Activated CD4-positive, alpha-beta T cell treated with anti-CD3 and anti-CD28 coated beads, Interleukin-10, Interleukin-2, amounts not matched to agents 100 ng/mL and 50 ng/mL, durations not matched to agents 16 hours and 8 hours (primary cell): ENCODE data around the gene WTAP.
"Not testable (repeated sequence)": the region's sequence is repeated elsewhere in the genome, so short reads cannot be mapped to it uniquely, and the experiment has no call there.

ENCODE experiments used
- DNase-seq: peaks from one replicate; pipeline ENCODE4 v3.0.0-alpha.2; 2020

Gene WTAP

DNA sequence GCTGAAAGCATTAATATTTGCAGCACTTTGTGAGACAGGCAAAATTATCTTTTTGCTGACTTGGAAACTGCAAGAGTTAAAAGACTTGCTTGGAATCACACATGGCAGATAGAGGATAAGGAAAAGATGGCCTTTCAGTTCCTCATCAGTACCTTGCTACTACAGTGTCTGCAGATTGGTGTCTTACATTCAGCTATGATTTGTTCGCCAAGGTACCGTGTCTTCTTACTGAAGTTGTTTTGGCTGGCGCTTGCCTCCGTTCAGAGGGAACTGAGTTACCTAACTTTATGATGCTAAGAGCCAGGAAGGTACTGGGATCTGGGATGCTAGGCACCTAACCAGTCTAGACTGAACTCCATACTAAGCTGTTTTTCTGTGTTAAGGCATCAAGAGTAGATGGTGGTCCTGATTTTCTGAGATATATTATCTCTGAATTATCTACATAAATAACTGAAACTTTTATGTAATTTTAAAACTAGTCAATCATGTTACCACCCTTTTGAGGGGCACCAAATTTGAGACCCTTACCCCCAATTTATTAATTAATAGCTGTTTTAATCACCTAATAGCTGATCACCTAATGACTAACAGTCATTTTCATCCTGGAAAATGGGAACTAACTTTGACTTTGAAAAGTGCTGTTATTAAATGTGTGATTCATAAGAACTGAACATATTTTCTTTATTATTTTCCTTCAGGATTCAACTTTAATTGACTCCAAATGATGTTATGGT is 2.5 kb downstream of the WTAP start:
- peak; percentile 24 for DNase-seq

DNA sequence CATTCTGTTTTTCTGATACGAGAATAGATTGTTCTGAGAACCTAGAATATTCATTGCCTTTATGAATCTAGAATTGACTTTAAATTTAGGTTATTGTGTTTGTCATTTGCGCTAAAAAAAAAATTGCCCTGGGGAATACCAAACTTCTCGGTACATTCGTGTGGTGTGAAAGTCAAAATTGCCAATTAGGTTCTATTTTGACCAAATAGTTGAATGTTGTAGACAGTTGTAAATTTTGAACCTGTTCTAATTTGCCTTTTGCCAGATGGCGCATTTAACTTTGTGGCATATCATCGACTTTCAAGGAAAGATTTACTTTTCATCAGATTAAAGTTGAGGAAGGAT is 3.0 kb downstream of the WTAP start:
- no peak for DNase-seq

DNA sequence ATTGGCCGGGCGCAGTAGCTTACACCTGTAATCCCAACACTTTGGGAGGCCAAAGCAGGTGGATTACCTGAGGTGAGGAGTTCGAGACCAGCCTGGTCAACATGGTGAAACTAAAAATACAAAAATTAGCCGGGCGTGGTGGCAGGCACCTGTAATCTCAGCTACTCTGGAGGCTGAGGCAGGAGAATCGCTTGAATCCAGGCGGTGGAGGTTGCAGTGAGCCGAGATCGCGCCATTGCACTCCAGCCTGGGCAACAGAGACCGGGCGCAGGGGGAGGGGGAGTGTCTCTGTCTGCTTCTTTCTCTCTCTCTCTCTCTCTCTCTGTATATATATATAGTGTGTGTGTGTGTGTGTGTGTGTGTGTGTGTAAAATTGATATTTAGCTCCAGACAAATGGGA is 5.2 kb downstream of the WTAP start:
- DNase-seq, result not testable (repeated sequence)

DNA sequence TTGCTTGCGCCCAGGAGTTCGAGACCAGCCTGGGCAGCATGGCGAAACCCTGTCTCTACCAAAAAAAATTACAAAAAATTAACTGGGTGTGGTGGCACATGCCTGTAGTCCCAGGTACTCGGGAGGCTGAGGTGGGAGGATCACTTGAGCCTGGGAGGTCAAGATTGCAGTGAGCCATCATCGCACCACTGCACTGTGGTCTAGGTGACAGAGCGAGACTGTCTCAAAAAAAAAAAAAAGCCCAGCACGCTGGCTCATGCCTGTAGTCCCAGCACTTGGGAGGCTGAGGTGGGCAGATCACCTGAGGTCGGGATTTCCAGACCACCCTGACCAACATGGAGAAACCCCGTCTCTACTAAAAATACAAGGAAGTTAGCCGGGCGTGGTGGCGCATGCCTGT is 6.1 kb downstream of the WTAP start:
- DNase-seq, result not testable (repeated sequence)

GRCh38 chr6:159736908-159737307 is 9.6 kb downstream of the WTAP start:
- no peak for DNase-seq

DNA sequence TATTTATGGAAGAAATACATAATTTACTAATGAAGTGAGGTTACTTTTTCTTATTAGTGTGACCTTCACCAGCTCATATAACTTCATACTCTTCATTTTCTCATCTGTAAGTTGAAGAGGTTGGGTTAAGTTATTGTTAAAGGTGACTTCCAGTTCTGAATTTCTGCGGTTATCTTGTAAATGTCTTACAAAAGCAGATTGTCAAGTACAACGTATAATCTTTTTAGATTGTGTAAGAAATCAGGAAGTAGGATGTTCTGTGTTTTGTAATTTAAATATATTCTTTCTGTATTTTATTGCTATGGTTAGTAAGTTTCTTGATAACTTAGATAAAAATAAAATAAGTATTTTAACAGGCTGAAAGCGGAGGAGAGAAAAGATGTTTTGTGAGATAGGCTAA is 12.0 kb downstream of the WTAP start:
- no peak for DNase-seq

DNA sequence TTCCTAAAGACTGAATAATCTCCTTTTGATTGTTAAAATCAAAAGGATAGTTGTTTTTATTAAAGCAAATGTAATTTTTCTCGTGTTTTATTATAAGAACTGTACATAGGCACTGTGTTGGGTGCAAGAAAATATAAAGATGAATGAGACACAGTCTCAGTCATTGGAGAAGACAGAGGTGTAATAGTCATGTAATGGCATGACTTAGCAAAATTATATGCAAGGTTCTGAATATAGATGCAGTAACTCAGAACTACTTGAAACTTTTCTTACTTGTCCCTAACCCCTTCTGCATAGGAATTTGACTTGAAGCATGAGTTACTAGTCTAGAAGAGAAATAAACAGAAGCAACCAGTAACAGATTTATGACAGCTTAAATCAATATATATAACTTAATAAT is 14.9 kb downstream of the WTAP start:
- no peak for DNase-seq

DNA sequence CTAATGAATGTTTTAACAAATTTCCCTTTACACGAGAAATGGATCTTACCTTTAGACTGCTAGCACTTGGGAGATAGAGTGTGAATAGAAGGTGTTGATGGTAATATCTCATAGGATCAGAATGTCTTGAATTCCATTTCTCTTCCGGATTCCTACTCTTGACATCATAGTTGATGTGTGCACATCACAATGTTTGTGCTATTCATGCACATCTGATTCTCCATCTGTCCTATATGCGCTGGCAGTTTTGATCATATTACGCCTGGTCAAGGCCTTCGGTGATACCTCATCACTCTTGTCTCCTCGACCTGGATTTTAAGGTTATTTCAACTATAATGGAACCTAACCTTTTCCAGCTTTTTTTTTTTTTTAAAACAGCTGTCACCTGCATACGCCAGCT is 17.8 kb downstream of the WTAP start:
- DNase-seq, result no peak

DNA sequence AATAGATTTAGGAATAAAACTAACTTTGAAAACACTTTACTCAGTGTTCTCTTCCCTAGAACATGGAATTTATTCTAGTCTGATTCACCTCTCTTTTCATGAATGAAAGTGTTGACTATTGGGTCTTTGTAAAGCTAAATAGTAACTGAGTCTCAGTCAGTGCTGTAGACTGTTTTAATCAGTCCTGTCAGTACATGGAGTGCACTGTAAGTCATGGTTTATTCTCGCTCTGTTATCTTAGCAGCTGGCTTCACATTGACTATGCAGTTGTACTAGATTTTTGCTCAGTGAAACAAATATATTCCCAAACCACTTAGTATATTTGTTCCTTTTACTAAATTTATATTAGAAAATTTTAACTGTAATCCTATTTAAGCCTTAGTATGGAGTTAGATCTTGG is 19.5 kb downstream of the WTAP start:
- no peak for DNase-seq

DNA sequence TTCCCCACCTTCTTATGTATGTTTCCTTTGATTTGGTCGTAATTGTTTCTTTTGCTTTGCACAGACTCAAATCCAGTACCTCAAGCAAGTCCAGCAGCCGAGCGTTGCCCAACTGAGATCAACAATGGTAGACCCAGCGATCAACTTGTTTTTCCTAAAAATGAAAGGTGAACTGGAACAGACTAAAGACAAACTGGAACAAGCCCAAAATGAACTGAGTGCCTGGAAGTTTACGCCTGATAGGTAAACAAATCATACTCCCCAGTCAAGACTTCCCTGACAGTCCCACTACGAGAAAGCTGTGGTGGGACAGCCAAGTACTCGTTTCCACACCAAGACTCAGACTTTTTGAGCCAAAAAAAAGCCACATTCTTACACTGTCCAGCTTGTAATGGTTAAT is 20.8 kb downstream of the WTAP start:
- DNase-seq, result not testable (repeated sequence)

GRCh38 chr6:159751448-159751847 is 24.1 kb downstream of the WTAP start:
- DNase-seq, result no peak

DNA sequence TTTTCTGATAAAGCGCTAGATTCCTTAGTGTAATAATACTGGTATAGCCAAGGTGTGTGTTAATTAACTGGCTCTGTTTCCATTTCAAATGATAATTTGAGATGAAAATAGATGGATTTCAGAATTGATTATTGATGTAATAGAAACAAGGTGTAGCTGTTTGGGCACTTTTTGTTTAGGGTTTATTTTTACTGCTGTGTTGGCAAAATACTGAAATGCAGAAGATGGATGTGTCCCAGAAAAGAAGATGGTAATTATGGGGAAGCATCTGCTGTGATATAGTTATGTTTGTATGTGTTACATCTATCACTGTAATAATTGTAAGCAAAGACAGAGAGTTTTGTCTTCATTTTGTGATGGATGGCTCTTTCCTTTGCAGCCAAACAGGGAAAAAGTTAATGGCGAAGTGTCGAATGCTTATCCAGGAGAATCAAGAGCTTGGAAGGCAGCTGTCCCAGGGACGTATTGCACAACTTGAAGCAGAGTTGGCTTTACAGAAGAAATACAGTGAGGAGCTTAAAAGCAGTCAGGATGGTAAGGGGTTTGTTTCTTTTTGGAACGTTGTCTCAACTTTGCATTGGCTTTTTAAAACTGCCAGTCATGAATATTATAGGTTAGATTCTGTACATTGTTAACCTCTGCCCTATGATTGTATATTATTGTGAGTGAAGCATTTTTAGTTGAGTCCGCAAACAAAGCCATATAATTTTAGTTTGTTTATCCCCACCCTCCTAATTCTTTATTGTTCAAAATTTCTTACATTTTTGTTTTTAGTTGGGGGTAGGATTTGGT is 26.0 kb downstream of the WTAP start:
- DNase-seq, result no peak

- DNase-seq, result no peak
These were observed 27.1 kb downstream of the WTAP start for GRCh38 chr6:159754401-159754800.

DNA sequence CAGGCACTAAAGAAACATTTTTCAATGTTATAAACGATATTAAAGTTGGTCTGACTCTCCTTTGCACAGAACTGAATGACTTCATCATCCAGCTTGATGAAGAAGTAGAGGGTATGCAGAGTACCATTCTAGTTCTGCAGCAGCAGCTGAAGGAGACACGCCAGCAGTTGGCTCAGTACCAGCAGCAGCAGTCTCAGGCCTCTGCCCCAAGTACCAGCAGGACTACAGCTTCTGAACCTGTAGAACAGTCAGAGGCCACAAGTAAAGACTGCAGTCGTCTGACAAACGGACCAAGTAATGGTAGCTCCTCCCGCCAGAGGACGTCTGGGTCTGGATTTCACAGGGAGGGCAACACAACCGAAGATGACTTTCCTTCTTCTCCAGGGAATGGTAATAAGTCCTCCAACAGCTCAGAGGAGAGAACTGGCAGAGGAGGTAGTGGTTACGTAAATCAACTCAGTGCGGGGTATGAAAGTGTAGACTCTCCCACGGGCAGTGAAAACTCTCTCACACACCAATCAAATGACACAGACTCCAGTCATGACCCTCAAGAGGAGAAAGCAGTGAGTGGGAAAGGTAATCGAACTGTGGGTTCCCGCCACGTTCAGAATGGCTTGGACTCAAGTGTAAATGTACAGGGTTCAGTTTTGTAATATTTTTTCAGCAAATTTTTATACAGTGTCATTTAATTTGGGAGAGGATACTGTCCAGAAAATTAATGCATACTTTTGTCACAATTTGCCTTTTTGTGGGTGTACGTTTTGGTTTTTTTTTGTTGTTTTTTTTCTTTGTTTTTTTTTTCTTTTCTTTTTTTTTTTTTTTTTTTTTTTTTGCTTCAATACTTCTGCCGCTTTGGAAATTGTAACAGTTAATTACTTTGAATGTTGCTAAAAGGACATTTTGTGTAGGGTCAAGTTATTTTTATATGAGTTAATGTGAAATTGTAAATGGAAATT is 27.9 kb downstream of the WTAP start:
- no peak for DNase-seq

- no peak for DNase-seq
These were observed 29.2 kb downstream of the WTAP start for GRCh38 chr6:159756508-159756907.

- no peak for DNase-seq
These were observed 31.0 kb downstream of the WTAP start for GRCh38 chr6:159758031-159759001.

- DNase-seq, result no peak
These were observed 32.3 kb downstream of the WTAP start for GRCh38 chr6:159759645-159760044.

DNA sequence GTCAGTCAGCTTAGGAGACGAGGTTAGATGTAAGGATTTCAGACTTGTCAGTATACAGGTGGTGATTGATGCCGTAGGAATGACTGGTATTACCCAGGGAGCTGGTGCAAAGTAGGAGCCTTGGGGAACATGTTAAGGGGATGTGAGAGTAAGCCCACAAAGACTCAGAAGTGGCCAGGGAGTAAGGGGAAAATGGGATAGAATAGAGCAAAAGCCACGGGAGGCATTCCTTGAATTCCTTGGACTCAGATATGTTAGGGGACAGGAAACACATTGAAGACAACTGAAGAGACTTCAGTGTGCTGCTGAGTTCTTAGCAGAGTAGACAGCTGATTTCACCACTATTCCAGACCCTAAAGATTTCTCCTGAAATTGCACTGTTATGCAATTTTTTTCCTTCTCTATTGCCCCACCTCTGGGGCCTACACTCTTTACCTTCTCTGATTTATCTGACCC is 33.3 kb downstream of the WTAP start:
- DNase-seq, result no peak

DNA sequence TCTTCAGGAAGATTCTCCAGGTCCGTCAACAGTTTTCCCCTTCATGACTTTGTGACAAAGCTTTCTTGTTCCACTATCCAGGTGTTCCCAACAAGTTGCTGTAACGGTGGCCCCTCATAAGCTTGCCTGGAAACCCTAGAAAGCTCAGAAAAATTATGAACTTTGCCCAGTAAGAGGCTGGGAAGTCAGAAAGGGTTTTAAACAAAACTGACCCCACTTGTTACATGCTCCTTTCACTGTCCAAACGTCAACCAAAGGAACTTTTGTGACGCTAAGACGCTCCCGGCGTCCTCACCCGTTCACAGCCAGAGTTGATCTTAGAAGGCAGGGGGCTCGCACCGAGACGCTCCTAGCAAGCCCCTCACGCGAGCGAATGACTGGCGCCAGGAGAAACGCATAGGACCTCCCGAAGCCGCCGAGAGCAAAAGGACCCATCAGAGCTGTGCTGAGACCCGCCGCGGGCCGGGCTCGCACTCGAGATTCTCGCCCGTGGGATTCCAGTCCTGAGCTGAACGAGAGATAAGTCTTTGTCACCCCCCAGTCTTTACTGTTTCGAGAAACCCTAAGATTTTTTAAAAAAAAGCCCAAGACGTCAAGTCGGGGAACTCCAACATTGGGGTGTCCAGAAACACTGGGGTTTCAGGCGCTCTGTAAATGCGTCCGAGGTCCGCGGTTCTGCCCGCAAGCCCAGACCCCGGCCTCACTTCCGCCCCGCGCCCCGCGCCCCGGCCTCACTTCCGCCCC is 34.0 kb downstream of the WTAP start:
- DNase-seq, result no peak

GRCh38 chr6:159761873-159762680 is 34.8 kb downstream of the WTAP start, which contains the start of gene ACAT2:
ACAT2 (plus strand) TSS chr6:159762045; CDS start chr6:159762088, 43 bp downstream.
- peak; percentile 97 for DNase-seq
